Activated naive CD4-positive, alpha-beta T cell treated with anti-CD3 and anti-CD28 coated beads, Interleukin-2, amount 50 U/mL, for 24 hours (primary cell): Measurements from ENCODE around the gene ZNF98.

Experiments used
- H3K27ac Mint-ChIP-seq: one replicate; pipeline ENCODE4 v1.8.0; 2021; ENCODE audit warnings: mild to moderate bottlenecking, mixed read lengths
- H3K27me3 Mint-ChIP-seq: one replicate; pipeline ENCODE4 v1.8.0; 2021; ENCODE audit warnings: mixed read lengths
- H3K36me3 Mint-ChIP-seq: one replicate; pipeline ENCODE4 v1.8.0; 2021; ENCODE audit warnings: mixed read lengths
- H3K4me1 Mint-ChIP-seq: one replicate; pipeline ENCODE4 v1.8.0; 2021; ENCODE audit warnings: mixed read lengths
- H3K4me3 Mint-ChIP-seq: one replicate; pipeline ENCODE4 v1.8.0; 2021; ENCODE audit warnings: mild to moderate bottlenecking, mixed read lengths
- H3K9me3 Mint-ChIP-seq: one replicate; pipeline ENCODE4 v1.8.0; 2021; ENCODE audit warnings: mixed read lengths

The ZNF98 gene

GRCh38 chr19:22422211-22422610 is at the start of gene ZNF98:
TSS of gene ZNF98 (minus strand) at chr19:22422346. CDS start at chr19:22422224, 122 bp downstream.
- H3K36me3 Mint-ChIP-seq = peaks cover 5% of the 10 kb centered on the region
- H3K27me3 Mint-ChIP-seq = peaks cover 4% of the 10 kb centered on the region
- no peak within 1 kb of the TSS for H3K4me3 Mint-ChIP-seq
- no peak within 1 kb of the TSS for H3K27ac Mint-ChIP-seq
- H3K9me3 Mint-ChIP-seq = peaks cover 11% of the 10 kb centered on the region
- H3K4me1 Mint-ChIP-seq = no peaks in the 10 kb centered on the region

- Mint-ChIP-seq H3K9me3 (peaks cover 15% of the 10 kb centered on the region), H3K4me3 (no peak overlapping the region), H3K27me3 (no peaks in the 10 kb centered on the region), H3K27ac (no peak overlapping the region), H3K4me1 (no peaks in the 10 kb centered on the region), H3K36me3 (peaks cover 8% of the 10 kb centered on the region)
Observed at GRCh38 chr19:22446605-22447004, 24.5 kb upstream of the ZNF98 start.

GRCh38 chr19:22438011-22438410 is 15.9 kb upstream of the ZNF98 start:
- Mint-ChIP-seq H3K36me3 (peaks cover 3% of the 10 kb centered on the region), H3K27me3 (no peaks in the 10 kb centered on the region), H3K4me3 (no peak overlapping the region), H3K27ac (no peak overlapping the region), H3K4me1 (no peaks in the 10 kb centered on the region), H3K9me3 (peaks cover 6% of the 10 kb centered on the region)

- H3K4me1 Mint-ChIP-seq = no peaks in the 10 kb centered on the region
- no peak overlapping the region for H3K4me3 Mint-ChIP-seq
- peaks cover 6% of the 10 kb centered on the region for H3K27me3 Mint-ChIP-seq
- H3K36me3 Mint-ChIP-seq = peaks cover 9% of the 10 kb centered on the region
- H3K27ac Mint-ChIP-seq = no peak overlapping the region
- peaks cover 21% of the 10 kb centered on the region for H3K9me3 Mint-ChIP-seq
Observed at GRCh38 chr19:22427960-22428913, 6.1 kb upstream of the ZNF98 start.

GRCh38 chr19:22427547-22427946 is 5.4 kb upstream of the ZNF98 start:
- H3K4me1 Mint-ChIP-seq = no peaks in the 10 kb centered on the region
- H3K9me3 Mint-ChIP-seq = peaks cover 21% of the 10 kb centered on the region

GRCh38 chr19:22426901-22427300 is 4.8 kb upstream of the ZNF98 start:
- Mint-ChIP-seq H3K27ac (no peak overlapping the region), H3K4me3 (no peak overlapping the region), H3K4me1 (no peaks in the 10 kb centered on the region), H3K36me3 (peaks cover 9% of the 10 kb centered on the region), H3K9me3 (peaks cover 21% of the 10 kb centered on the region), H3K27me3 (peaks cover 7% of the 10 kb centered on the region)

More at GRCh38 chr19:22427547-22427946, 5.4 kb upstream of the ZNF98 start:
- H3K4me3 Mint-ChIP-seq = no peak overlapping the region
- H3K27me3 Mint-ChIP-seq = peaks cover 6% of the 10 kb centered on the region
- peaks cover 9% of the 10 kb centered on the region for H3K36me3 Mint-ChIP-seq
- H3K27ac Mint-ChIP-seq = no peak overlapping the region

- H3K27me3 Mint-ChIP-seq = peaks cover 4% of the 10 kb centered on the region
- no peak overlapping the region for H3K27ac Mint-ChIP-seq
- no peaks in the 10 kb centered on the region for H3K4me1 Mint-ChIP-seq
- H3K4me3 Mint-ChIP-seq = no peak overlapping the region
- H3K36me3 Mint-ChIP-seq = peaks cover 4% of the 10 kb centered on the region
- peaks cover 11% of the 10 kb centered on the region for H3K9me3 Mint-ChIP-seq
Observed at GRCh38 chr19:22421797-22422196, 349 bp downstream of the ZNF98 start.

GRCh38 chr19:22354665-22355064 is 67.5 kb downstream of the ZNF98 start:
- Mint-ChIP-seq H3K27me3 (no peaks in the 10 kb centered on the region), H3K36me3 (no peaks in the 10 kb centered on the region), H3K4me3 (no peak overlapping the region), H3K27ac (no peak overlapping the region), H3K9me3 (peaks cover 4% of the 10 kb centered on the region), H3K4me1 (no peaks in the 10 kb centered on the region)
